Lower leg skin (tissue), 4 donors: ENCODE data around the gene PLXNC1. TPM values are rescaled to one million over a fixed set of nuclear protein-coding genes. Genes with fewer than 3 reads are reported as not detected.

Source experiments
- DNase-seq, 2 donors: peaks; one replicate each; pipeline ENCODE4 v3.0.0-alpha.2; 2019; ENCODE audit warnings: low spot score in 2 of 2
- H3K4me3 ChIP-seq: fragments of 200-600 bp; sonication (generic); 2 replicates; pipeline ENCODE4 v1.5.1; 2017; ENCODE audit warnings: mild to moderate bottlenecking, low read depth; ENCODE audit not compliant: poor library complexity, severe bottlenecking
- CTCF ChIP-seq, 3 donors: fragments of 450-650 bp; IDR thresholded peaks; one replicate each; pipeline ENCODE4 v1.5.1; 2016; ENCODE audit warnings: antibody characterized with exemption in 3 of 3, mild to moderate bottlenecking in 3 of 3, moderate library complexity in 2 of 3
- POLR2A ChIP-seq, 2 donors: fragments of 450-650 bp; IDR thresholded peaks; one replicate each; pipeline ENCODE4 v1.6.1; 2016 to 2017; ENCODE audit warnings: antibody characterized with exemption in 2 of 2, mild to moderate bottlenecking in 1 of 2, moderate library complexity in 1 of 2
- WGBS, 2 donors: methylation state at CpG; one replicate each; pipeline ENCODE4 v1.1.5; 2018; 5-methylcytosine and 5-hydroxymethylcytosine counted together
- intact Hi-C: fragments of 100-400 bp; cut with DNase I; formaldehyde crosslinking; loops from one replicate; pipeline ENCODE4 v1.15.0; 2023; ENCODE audit warnings: low total_unique reads
- total RNA-seq, 4 donors: library from RNA; depleted of rRNA; stranded (reverse); fragments of >200 nt; gene quantifications; one replicate each; pipeline ENCODE4 v1.1.0, GENCODE V29; 2016

PLXNC1 gene
- total RNA-seq, 4 donors from 2014 or later = 7.6 to 10.8 (median 8.2) TPM

DNA sequence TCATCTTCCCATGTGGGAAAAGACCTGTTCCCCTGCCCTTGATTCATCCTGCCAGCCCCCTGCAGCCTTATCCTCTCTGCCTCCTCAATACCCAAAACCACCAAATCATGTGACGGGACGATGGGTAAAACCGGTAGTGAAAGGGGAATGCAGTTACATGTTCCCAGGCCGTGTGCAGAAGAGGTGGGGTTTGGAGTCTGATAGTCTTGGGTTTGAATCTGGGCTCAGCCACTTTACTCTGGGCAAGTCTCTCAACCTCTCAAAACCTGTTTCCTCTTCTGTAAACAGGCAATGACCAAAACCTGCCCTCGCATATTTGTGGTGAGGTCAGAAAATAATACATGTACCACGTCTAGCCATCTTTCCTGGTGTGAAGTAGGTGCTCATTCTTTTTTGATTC lies 123.0 kb downstream of the PLXNC1 start:
- no peak overlapping the region for H3K4me3 ChIP-seq
- WGBS, 2 donors = 72 to 91% methylated on average over 6 of the region's 6 CpGs
- intact Hi-C loops = no loop called here
- DNase-seq = no peak
- TF ChIP-seq POLR2A (IDR thresholded peaks at IDR 0.05) (no peak), CTCF (IDR thresholded peaks at IDR 0.05) (no peak)

DNA sequence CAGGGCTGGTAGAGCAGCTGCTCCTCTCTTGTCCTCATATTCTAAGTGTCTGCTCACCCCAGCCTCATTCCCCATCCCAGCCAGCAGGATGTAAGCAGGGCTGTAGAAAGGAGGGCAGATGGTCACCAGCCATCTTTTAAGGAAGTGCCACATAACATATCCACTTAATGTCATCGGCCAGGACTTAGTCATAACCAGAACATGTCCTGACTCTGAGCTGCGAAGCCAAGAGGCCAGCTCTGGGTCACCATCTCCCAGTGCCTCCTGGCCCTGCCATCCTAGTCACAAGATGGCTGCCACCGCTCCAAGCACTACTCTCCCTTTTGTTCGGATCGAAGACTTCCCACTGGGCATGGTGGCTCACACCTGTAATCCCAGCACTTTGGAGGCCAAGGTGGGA lies 123.9 kb downstream of the PLXNC1 start:
- no peak for DNase-seq
- no peak overlapping the region for H3K4me3 ChIP-seq
- TF ChIP-seq POLR2A (IDR thresholded peaks at IDR 0.05) = no peak
- no peak for TF ChIP-seq CTCF (IDR thresholded peaks at IDR 0.05)
- intact Hi-C loops = no loop called here
- 91 to 92% methylated on average over 5 of the region's 5 CpGs for WGBS, 2 donors

- intact Hi-C loops = no loop called here
- DNase-seq = no peak
- 95 to 96% methylated on average over 3 of the region's 3 CpGs for WGBS, 2 donors
- TF ChIP-seq POLR2A (IDR thresholded peaks at IDR 0.05) = no peak
- no peak for TF ChIP-seq CTCF (IDR thresholded peaks at IDR 0.05)
- no peak overlapping the region for H3K4me3 ChIP-seq
Measured at GRCh38 chr12:94273272-94273671, 124.9 kb downstream of the PLXNC1 start.

GRCh38 chr12:94276725-94277124 lies 128.3 kb downstream of the PLXNC1 start:
- DNase-seq = no peak
- 93 to 97% methylated on average over 6 of the region's 6 CpGs for WGBS, 2 donors
- H3K4me3 ChIP-seq = no peak overlapping the region
- no peak for TF ChIP-seq CTCF (IDR thresholded peaks at IDR 0.05)
- no peak for TF ChIP-seq POLR2A (IDR thresholded peaks at IDR 0.05)
- intact Hi-C loops = no loop called here

DNA sequence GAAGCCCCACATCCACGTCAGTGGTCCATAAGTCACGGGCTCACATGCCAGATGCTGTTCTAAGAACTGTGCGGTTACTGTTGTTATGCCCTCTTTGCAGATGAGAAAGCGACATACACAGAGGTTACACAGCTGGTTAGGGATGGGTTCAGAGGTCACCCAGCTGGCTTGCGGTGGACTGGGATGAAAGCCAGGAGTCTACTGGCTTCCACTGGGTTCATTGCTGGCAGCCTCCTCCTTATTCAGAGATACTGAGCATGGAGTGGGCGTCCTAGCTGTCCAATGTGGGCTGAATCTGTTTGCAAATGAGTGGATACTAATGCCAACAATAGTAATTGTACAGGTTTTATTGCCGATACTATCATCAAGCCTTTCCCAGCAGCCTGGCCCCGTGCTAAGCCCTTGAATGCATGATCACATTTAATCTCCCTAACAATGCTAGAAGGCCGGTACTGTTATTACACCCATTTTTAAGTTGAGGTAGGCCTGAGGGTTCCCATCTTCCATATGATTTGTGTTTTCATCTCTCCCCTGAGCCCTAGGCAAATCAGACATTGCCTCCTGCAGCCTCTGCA lies 129.1 kb downstream of the PLXNC1 start:
- 89 to 90% methylated on average over 9 of the region's 9 CpGs for WGBS, 2 donors
- no peak for DNase-seq
- intact Hi-C loops = no loop called here
- no peak for TF ChIP-seq CTCF (IDR thresholded peaks at IDR 0.05)
- no peak for TF ChIP-seq POLR2A (IDR thresholded peaks at IDR 0.05)
- no peak overlapping the region for H3K4me3 ChIP-seq

GRCh38 chr12:94280063-94280462 lies 131.7 kb downstream of the PLXNC1 start:
- DNase-seq = no peak
- TF ChIP-seq POLR2A (IDR thresholded peaks at IDR 0.05) (no peak), CTCF (IDR thresholded peaks at IDR 0.05) (no peak)
- WGBS, 2 donors = 94 to 95% methylated on average over 7 of the region's 7 CpGs
- H3K4me3 ChIP-seq = no peak overlapping the region
- intact Hi-C loops = no loop called here
